ENCODE results near the gene TENT4B. TPM values are rescaled to one million over a fixed set of nuclear protein-coding genes. Genes with fewer than 3 reads are reported as not detected.

The TENT4B gene
- total RNA-seq, 1 donor from 2014 or later: 5.7 TPM

DNA sequence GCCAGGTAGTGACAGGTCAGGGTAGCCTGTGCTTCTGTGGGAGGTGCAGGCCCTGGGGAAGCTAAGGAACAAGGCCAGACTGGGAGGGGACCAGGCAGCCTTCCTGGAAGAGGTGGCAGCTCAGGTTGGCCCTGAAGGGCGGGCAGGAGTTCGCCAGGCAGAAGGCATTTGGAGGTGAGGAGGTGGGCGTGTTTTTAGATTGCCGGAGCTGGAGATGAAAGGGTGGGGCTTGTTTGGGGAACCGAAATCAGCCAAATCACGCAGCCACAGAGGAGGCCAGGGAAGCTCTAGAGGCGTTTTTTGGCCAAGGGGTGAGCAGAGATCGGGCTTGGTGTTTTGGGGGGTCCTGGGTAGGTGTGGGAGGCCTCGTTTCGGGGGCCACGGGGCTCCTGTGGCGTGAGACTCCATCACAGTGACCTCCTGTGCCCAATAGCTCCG, 120.8 kb downstream of the TENT4B start:
- H3K4me1 ChIP-seq (ENCODE audit: control insufficient read depth in 3 of 3, insufficient read depth in 3 of 3, low read length in 3 of 3): peaks cover 2 to 24% (median 4%) of the 10 kb centered on the region in 3 donors
- peak overlapping the region; percentile 25 for H3K27ac ChIP-seq (ENCODE audit: low read depth, low read length)
- H3K9ac ChIP-seq (ENCODE audit: low read depth in 1 of 3, low read length in 3 of 3): no peak overlapping the region
- no peaks in the 10 kb centered on the region for H3K9me3 ChIP-seq (ENCODE audit: control insufficient read depth in 3 of 3, low read length in 3 of 3)
- H3K36me3 ChIP-seq (ENCODE audit: control insufficient read depth in 3 of 3, insufficient read depth in 3 of 3, low read length in 3 of 3): no peaks in the 10 kb centered on the region
- no peaks in the 10 kb centered on the region for H3K27me3 ChIP-seq (ENCODE audit: control insufficient read depth in 3 of 3, insufficient read depth in 3 of 3, low read length in 3 of 3)
- peak overlapping the region in 2 of 3 donors; percentile 34 to 43 for H3K4me3 ChIP-seq (ENCODE audit: low read length in 3 of 3)

- Histone ChIP-seq H3K9me3 (ENCODE audit: control insufficient read depth in 3 of 3, low read length in 3 of 3) (no peaks in the 10 kb centered on the region), H3K27ac (ENCODE audit: low read depth, low read length) (peak overlapping the region; percentile 40), H3K9ac (ENCODE audit: low read depth in 1 of 3, low read length in 3 of 3) (peak overlapping the region in 2 of 3 donors; percentile 25 to 45), H3K36me3 (ENCODE audit: control insufficient read depth in 3 of 3, insufficient read depth in 3 of 3, low read length in 3 of 3) (no peaks in the 10 kb centered on the region), H3K4me1 (ENCODE audit: control insufficient read depth in 3 of 3, insufficient read depth in 3 of 3, low read length in 3 of 3) (peaks cover 2 to 24% (median 4%) of the 10 kb centered on the region in 3 donors), H3K27me3 (ENCODE audit: control insufficient read depth in 3 of 3, insufficient read depth in 3 of 3, low read length in 3 of 3) (no peaks in the 10 kb centered on the region), H3K4me3 (ENCODE audit: low read length in 3 of 3) (peak overlapping the region; percentile 13 to 43 (median 35))
Observed at GRCh38 chr16:50274326-50275097, 121.4 kb downstream of the TENT4B start.

GRCh38 chr16:50275098-50275415, 122.0 kb downstream of the TENT4B start:
- H3K4me1 ChIP-seq (ENCODE audit: control insufficient read depth in 3 of 3, insufficient read depth in 3 of 3, low read length in 3 of 3): peaks cover 2 to 24% (median 4%) of the 10 kb centered on the region in 3 donors
- no peaks in the 10 kb centered on the region for H3K27me3 ChIP-seq (ENCODE audit: control insufficient read depth in 3 of 3, insufficient read depth in 3 of 3, low read length in 3 of 3)
- no peaks in the 10 kb centered on the region for H3K9me3 ChIP-seq (ENCODE audit: control insufficient read depth in 3 of 3, low read length in 3 of 3)
- peak overlapping the region in 1 of 3 donors; percentile 45 for H3K9ac ChIP-seq (ENCODE audit: low read depth in 1 of 3, low read length in 3 of 3)
- H3K36me3 ChIP-seq (ENCODE audit: control insufficient read depth in 3 of 3, insufficient read depth in 3 of 3, low read length in 3 of 3): no peaks in the 10 kb centered on the region
- peak overlapping the region; percentile 13 to 43 (median 35) for H3K4me3 ChIP-seq (ENCODE audit: low read length in 3 of 3)
- H3K27ac ChIP-seq (ENCODE audit: low read depth, low read length): peak overlapping the region; percentile 40

GRCh38 chr16:50275428-50276325, 122.6 kb downstream of the TENT4B start:
- Histone ChIP-seq H3K36me3 (ENCODE audit: control insufficient read depth in 3 of 3, insufficient read depth in 3 of 3, low read length in 3 of 3) (no peaks in the 10 kb centered on the region), H3K9me3 (ENCODE audit: control insufficient read depth in 3 of 3, low read length in 3 of 3) (no peaks in the 10 kb centered on the region), H3K27me3 (ENCODE audit: control insufficient read depth in 3 of 3, insufficient read depth in 3 of 3, low read length in 3 of 3) (no peaks in the 10 kb centered on the region), H3K4me3 (ENCODE audit: low read length in 3 of 3) (no peak overlapping the region), H3K27ac (ENCODE audit: low read depth, low read length) (no peak overlapping the region), H3K4me1 (ENCODE audit: control insufficient read depth in 3 of 3, insufficient read depth in 3 of 3, low read length in 3 of 3) (peaks cover 2 to 24% (median 4%) of the 10 kb centered on the region in 3 donors), H3K9ac (ENCODE audit: low read depth in 1 of 3, low read length in 3 of 3) (no peak overlapping the region)

GRCh38 chr16:50276326-50276640, 123.2 kb downstream of the TENT4B start:
- Histone ChIP-seq H3K27ac (ENCODE audit: low read depth, low read length) (no peak overlapping the region), H3K4me3 (ENCODE audit: low read length in 3 of 3) (no peak overlapping the region), H3K36me3 (ENCODE audit: control insufficient read depth in 3 of 3, insufficient read depth in 3 of 3, low read length in 3 of 3) (no peaks in the 10 kb centered on the region), H3K9ac (ENCODE audit: low read depth in 1 of 3, low read length in 3 of 3) (no peak overlapping the region), H3K9me3 (ENCODE audit: control insufficient read depth in 3 of 3, low read length in 3 of 3) (no peaks in the 10 kb centered on the region), H3K4me1 (ENCODE audit: control insufficient read depth in 3 of 3, insufficient read depth in 3 of 3, low read length in 3 of 3) (peaks cover 4 to 27% (median 8%) of the 10 kb centered on the region in 3 donors), H3K27me3 (ENCODE audit: control insufficient read depth in 3 of 3, insufficient read depth in 3 of 3, low read length in 3 of 3) (no peaks in the 10 kb centered on the region)

- H3K27ac ChIP-seq (ENCODE audit: low read depth, low read length): no peak overlapping the region
- no peaks in the 10 kb centered on the region for H3K36me3 ChIP-seq (ENCODE audit: control insufficient read depth in 3 of 3, insufficient read depth in 3 of 3, low read length in 3 of 3)
- no peak overlapping the region for H3K9ac ChIP-seq (ENCODE audit: low read depth in 1 of 3, low read length in 3 of 3)
- no peaks in the 10 kb centered on the region for H3K9me3 ChIP-seq (ENCODE audit: control insufficient read depth in 3 of 3, low read length in 3 of 3)
- no peak overlapping the region for H3K4me3 ChIP-seq (ENCODE audit: low read length in 3 of 3)
- H3K27me3 ChIP-seq (ENCODE audit: control insufficient read depth in 3 of 3, insufficient read depth in 3 of 3, low read length in 3 of 3): no peaks in the 10 kb centered on the region
- peaks cover 10 to 29% (median 15%) of the 10 kb centered on the region in 3 donors for H3K4me1 ChIP-seq (ENCODE audit: control insufficient read depth in 3 of 3, insufficient read depth in 3 of 3, low read length in 3 of 3)
Observed at GRCh38 chr16:50276801-50277555, 123.9 kb downstream of the TENT4B start.

GRCh38 chr16:50278251-50278650, 125.1 kb downstream of the TENT4B start:
- Histone ChIP-seq H3K4me1 (ENCODE audit: control insufficient read depth in 3 of 3, insufficient read depth in 3 of 3, low read length in 3 of 3) (peaks cover 23 to 31% (median 27%) of the 10 kb centered on the region in 3 donors), H3K9me3 (ENCODE audit: control insufficient read depth in 3 of 3, low read length in 3 of 3) (no peaks in the 10 kb centered on the region), H3K4me3 (ENCODE audit: low read length in 3 of 3) (no peak overlapping the region), H3K27ac (ENCODE audit: low read depth, low read length) (no peak overlapping the region), H3K9ac (ENCODE audit: low read depth in 1 of 3, low read length in 3 of 3) (no peak overlapping the region), H3K36me3 (ENCODE audit: control insufficient read depth in 3 of 3, insufficient read depth in 3 of 3, low read length in 3 of 3) (no peaks in the 10 kb centered on the region), H3K27me3 (ENCODE audit: control insufficient read depth in 3 of 3, insufficient read depth in 3 of 3, low read length in 3 of 3) (no peaks in the 10 kb centered on the region)

- Histone ChIP-seq H3K27me3 (ENCODE audit: control insufficient read depth in 3 of 3, insufficient read depth in 3 of 3, low read length in 3 of 3) (no peaks in the 10 kb centered on the region), H3K4me3 (ENCODE audit: low read length in 3 of 3) (peak overlapping the region in 1 of 3 donors; percentile 23)
Observed at GRCh38 chr16:50279504-50279865, 126.4 kb downstream of the TENT4B start.

GRCh38 chr16:50280932-50281331, 127.8 kb downstream of the TENT4B start:
- H3K4me1 ChIP-seq (ENCODE audit: control insufficient read depth in 3 of 3, insufficient read depth in 3 of 3, low read length in 3 of 3): peaks cover 36 to 40% (median 38%) of the 10 kb centered on the region in 3 donors
- no peaks in the 10 kb centered on the region for H3K9me3 ChIP-seq (ENCODE audit: control insufficient read depth in 3 of 3, low read length in 3 of 3)
- H3K27me3 ChIP-seq (ENCODE audit: control insufficient read depth in 3 of 3, insufficient read depth in 3 of 3, low read length in 3 of 3): no peaks in the 10 kb centered on the region
- H3K9ac ChIP-seq (ENCODE audit: low read depth in 1 of 3, low read length in 3 of 3): peak overlapping the region in 1 of 3 donors; percentile 45
- peak overlapping the region in 1 of 3 donors; percentile 22 for H3K4me3 ChIP-seq (ENCODE audit: low read length in 3 of 3)
- H3K36me3 ChIP-seq (ENCODE audit: control insufficient read depth in 3 of 3, insufficient read depth in 3 of 3, low read length in 3 of 3): no peaks in the 10 kb centered on the region
- peak overlapping the region; percentile 23 for H3K27ac ChIP-seq (ENCODE audit: low read depth, low read length)

More at GRCh38 chr16:50279504-50279865, 126.4 kb downstream of the TENT4B start:
- Histone ChIP-seq H3K36me3 (ENCODE audit: control insufficient read depth in 3 of 3, insufficient read depth in 3 of 3, low read length in 3 of 3) (no peaks in the 10 kb centered on the region), H3K4me1 (ENCODE audit: control insufficient read depth in 3 of 3, insufficient read depth in 3 of 3, low read length in 3 of 3) (peaks cover 33 to 37% (median 35%) of the 10 kb centered on the region in 3 donors), H3K9me3 (ENCODE audit: control insufficient read depth in 3 of 3, low read length in 3 of 3) (no peaks in the 10 kb centered on the region), H3K27ac (ENCODE audit: low read depth, low read length) (no peak overlapping the region), H3K9ac (ENCODE audit: low read depth in 1 of 3, low read length in 3 of 3) (no peak overlapping the region)

Measured in skeletal muscle tissue (tissue), 4 donors.